HEK293 (cell line): ENCODE measurements around the gene YEATS4.

Experiments used
- TCF7L2 ChIP-seq: IDR thresholded peaks from 2 replicates; pipeline ENCODE4 v1.6.1; 2011; ENCODE audit warnings: low read depth, mild to moderate bottlenecking, inconsistent platforms, low read length, moderate library complexity, borderline replicate concordance
- YY2 ChIP-seq: fragments of 450-650 bp; formaldehyde crosslinking; IDR thresholded peaks from 2 replicates; pipeline ENCODE4 v1.5.1; 2016; ENCODE audit warnings: missing biosample characterization, missing genetic modification characterization
- ZEB2 ChIP-seq: fragments of 450-650 bp; formaldehyde crosslinking; IDR thresholded peaks from 2 replicates; pipeline ENCODE4 v1.5.1; 2016; ENCODE audit warnings: missing biosample characterization, missing genetic modification characterization
- ZNF121 ChIP-seq: fragments of 450-650 bp; formaldehyde crosslinking; IDR thresholded peaks from 2 replicates; pipeline ENCODE4 v1.5.1; 2016; ENCODE audit warnings: missing biosample characterization, missing genetic modification characterization
- ZNF239 ChIP-seq: fragments of 450-650 bp; formaldehyde crosslinking; IDR thresholded peaks from 2 replicates; pipeline ENCODE4 v1.5.1; 2016; ENCODE audit warnings: missing biosample characterization, missing genetic modification characterization
- TF ChIP-seq, protein P1 (sequence below): fragments of 450-650 bp; formaldehyde crosslinking; IDR thresholded peaks from 2 replicates; pipeline ENCODE4 v1.5.1; 2016; ENCODE audit warnings: missing biosample characterization, missing genetic modification characterization
- TF ChIP-seq, protein P2 (sequence below): fragments of 450-650 bp; formaldehyde crosslinking; IDR thresholded peaks from 2 replicates; pipeline ENCODE4 v1.5.1; 2016; ENCODE audit warnings: missing biosample characterization, missing genetic modification characterization

DNA sequence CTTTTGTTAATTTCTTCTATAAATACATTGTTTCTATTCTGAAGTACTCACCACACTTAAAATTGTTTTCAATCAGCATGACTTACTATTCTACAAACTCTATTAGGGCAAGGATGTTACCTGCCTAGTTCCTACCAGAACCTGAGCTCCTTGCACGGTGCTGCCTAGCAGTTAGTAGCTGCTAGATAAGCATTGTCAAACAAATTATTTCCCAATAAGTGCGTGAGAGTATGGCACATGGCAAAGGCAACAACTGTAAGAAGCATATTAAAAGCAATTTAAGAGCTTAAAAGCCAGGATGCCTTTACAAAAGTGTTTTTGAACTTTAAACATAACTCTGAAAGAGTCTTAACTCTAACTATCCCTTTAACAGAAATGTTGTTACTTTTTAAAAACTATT lies 19.5 kb upstream of the YEATS4 start:
- TF ChIP-seq ZNF121 (tag by site-specific recombination) (no peak), ZEB2 (no peak), YY2 (tag by site-specific recombination) (no peak), ZNF239 (no peak), TCF7L2 (no peak)
- TF ChIP-seq, protein P1, sequence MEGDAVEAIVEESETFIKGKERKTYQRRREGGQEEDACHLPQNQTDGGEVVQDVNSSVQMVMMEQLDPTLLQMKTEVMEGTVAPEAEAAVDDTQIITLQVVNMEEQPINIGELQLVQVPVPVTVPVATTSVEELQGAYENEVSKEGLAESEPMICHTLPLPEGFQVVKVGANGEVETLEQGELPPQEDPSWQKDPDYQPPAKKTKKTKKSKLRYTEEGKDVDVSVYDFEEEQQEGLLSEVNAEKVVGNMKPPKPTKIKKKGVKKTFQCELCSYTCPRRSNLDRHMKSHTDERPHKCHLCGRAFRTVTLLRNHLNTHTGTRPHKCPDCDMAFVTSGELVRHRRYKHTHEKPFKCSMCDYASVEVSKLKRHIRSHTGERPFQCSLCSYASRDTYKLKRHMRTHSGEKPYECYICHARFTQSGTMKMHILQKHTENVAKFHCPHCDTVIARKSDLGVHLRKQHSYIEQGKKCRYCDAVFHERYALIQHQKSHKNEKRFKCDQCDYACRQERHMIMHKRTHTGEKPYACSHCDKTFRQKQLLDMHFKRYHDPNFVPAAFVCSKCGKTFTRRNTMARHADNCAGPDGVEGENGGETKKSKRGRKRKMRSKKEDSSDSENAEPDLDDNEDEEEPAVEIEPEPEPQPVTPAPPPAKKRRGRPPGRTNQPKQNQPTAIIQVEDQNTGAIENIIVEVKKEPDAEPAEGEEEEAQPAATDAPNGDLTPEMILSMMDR (tag by site-specific recombination) = no peak
- TF ChIP-seq, protein P2, sequence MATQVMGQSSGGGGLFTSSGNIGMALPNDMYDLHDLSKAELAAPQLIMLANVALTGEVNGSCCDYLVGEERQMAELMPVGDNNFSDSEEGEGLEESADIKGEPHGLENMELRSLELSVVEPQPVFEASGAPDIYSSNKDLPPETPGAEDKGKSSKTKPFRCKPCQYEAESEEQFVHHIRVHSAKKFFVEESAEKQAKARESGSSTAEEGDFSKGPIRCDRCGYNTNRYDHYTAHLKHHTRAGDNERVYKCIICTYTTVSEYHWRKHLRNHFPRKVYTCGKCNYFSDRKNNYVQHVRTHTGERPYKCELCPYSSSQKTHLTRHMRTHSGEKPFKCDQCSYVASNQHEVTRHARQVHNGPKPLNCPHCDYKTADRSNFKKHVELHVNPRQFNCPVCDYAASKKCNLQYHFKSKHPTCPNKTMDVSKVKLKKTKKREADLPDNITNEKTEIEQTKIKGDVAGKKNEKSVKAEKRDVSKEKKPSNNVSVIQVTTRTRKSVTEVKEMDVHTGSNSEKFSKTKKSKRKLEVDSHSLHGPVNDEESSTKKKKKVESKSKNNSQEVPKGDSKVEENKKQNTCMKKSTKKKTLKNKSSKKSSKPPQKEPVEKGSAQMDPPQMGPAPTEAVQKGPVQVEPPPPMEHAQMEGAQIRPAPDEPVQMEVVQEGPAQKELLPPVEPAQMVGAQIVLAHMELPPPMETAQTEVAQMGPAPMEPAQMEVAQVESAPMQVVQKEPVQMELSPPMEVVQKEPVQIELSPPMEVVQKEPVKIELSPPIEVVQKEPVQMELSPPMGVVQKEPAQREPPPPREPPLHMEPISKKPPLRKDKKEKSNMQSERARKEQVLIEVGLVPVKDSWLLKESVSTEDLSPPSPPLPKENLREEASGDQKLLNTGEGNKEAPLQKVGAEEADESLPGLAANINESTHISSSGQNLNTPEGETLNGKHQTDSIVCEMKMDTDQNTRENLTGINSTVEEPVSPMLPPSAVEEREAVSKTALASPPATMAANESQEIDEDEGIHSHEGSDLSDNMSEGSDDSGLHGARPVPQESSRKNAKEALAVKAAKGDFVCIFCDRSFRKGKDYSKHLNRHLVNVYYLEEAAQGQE (tag by site-specific recombination) = no peak
